ENCODE results near the gene MTOR.

The MTOR gene

DNA sequence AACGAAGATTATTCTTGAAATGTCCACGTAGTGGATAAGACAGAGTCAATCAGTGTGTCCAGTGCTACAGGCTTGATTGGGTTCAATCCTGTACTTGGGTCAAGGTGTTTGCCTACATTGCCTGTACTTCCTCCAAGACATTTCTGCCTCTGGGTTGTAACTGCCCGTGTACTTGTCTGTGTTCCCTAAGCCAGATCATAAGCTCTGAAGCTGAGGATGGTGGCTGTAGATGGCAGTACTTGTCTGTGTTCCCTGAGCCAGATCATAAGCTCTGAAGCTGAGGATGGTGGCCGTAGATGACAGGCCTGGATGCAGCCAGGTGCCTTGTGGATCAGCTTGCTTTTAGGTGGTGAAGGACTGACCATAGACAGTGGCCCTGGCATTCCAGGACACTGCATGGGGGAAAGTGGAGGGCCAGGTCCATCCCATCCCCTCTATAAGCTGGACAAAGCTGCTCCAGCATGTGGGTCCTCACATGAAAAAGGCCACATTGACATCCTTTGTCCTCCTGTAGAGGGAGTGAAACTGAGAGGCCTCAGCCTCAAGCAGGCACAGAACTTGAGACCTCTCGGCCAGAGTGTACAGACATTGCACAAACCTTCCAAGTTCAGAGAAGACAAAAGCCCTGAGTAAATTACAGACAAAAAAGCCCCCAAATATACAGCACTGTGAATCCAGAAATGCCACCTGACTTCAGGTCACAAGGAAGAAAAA lies 200.5 kb downstream of the MTOR start:
- DNase-seq (ENCODE audit: low spot score) = no peak

GRCh38 chr1:11059968-11060830 lies 202.2 kb downstream of the MTOR start, which contains the start of gene SRM:
Gene SRM, minus strand, starts transcription at chr1:11060018. Its CDS starts 75 bp downstream, at chr1:11059943.
- peak; percentile 98 for DNase-seq (ENCODE audit: low spot score)

DNA sequence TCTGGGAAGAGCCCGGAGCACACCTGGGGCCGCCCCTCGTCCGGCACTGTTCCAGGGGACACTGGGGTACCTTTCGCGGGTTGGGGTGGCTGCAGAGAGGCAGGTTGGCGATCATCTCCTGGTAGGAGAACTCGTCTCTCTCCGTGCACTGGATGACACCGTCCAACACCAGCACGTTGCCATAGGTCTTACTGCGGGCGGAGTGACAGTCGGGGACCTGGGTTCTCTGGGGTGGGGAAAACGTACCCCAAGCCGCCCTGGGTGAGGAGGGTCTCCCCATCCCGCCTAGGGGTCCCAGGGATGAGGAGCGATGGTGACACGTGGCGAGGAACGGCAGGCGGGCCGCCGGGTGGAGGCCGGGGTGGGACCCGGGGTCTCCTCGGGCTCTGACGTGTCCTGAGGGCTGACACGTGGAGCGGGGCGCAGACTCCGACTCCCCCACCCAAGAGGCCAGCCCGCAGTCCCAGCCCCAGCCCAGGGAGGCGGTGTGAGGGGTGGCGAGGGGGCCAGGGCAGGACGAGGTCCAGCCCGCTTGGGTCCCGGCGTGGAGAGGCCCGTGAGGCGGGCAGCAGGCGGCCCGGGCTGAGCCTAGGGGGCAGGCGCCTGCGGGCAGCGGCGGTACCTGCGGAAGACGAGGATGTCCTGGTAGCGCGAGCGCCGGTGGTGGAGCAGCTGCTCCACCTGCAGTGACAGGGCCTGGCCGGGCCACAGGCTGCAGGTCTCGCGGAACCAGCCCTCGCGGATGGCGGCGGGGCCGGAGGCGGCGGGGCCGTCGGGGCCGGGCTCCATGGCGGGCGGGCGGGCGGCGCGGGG lies 203.0 kb downstream of the MTOR start:
- no peak for DNase-seq (ENCODE audit: low spot score)

- DNase-seq (ENCODE audit: low spot score) = no peak
Measured at GRCh38 chr1:11058595-11059154, 203.7 kb downstream of the MTOR start.

DNA sequence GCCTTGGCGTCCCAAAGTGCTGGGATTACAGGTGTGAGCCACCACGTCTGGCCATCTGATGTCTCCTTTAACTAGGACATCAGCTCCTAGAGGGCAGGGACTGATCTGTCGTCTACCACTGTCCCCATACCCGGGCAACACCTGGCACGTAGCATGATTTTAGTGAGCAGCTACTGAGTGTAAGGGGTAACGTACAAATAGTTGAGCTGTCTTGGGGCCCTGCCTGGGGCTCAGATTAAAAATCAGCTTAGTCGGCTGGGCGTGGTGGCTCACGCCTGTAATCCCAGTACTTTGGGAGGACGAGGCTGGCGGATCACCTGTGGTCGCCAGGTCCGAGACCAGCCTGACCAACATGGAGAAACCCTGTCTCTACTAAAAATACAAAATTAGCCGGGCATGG lies 204.3 kb downstream of the MTOR start:
- no peak for DNase-seq (ENCODE audit: low spot score)

GRCh38 chr1:11057477-11057876 lies 204.9 kb downstream of the MTOR start:
- no peak for DNase-seq (ENCODE audit: low spot score)

Data from germinal center (tissue), 1 donor.